Endodermal cell (in vitro differentiated cells): ENCODE data around the gene TUBA4A. TPM values are rescaled to one million over a fixed set of nuclear protein-coding genes. Genes with fewer than 3 reads are reported as not detected.

Experiments used
- DNase-seq: peaks from one replicate; pipeline ENCODE4 v3.0.0-alpha.2; 2017
- H3K27ac ChIP-seq: 2 replicates; pipeline ENCODE4 v1.5.1; 2013; ENCODE audit warnings: mild to moderate bottlenecking, low read depth, low read length, moderate library complexity
- H3K27me3 ChIP-seq: 2 replicates; pipeline ENCODE4 v1.6.1; 2013; ENCODE audit warnings: mild to moderate bottlenecking, low read length, moderate library complexity; ENCODE audit not compliant: insufficient read depth, control insufficient read depth, poor library complexity, severe bottlenecking
- H3K36me3 ChIP-seq: 2 replicates; pipeline ENCODE4 v1.7.0; 2013; ENCODE audit warnings: mild to moderate bottlenecking, low read length, moderate library complexity; ENCODE audit not compliant: control insufficient read depth, insufficient read depth
- H3K4me1 ChIP-seq: one replicate; pipeline ENCODE4 v1.7.0; 2013; ENCODE audit warnings: low read length; ENCODE audit not compliant: control insufficient read depth, insufficient read depth
- H3K4me3 ChIP-seq: 2 replicates; pipeline ENCODE4 v1.5.1; 2013; ENCODE audit warnings: mild to moderate bottlenecking, low read length, moderate library complexity
- H3K9ac ChIP-seq: 2 replicates; pipeline ENCODE4 v1.6.1; 2013; ENCODE audit warnings: mild to moderate bottlenecking, low read length, moderate library complexity; ENCODE audit not compliant: poor library complexity, severe bottlenecking; ENCODE audit errors: extremely low read depth
- H3K9me3 ChIP-seq: 2 replicates; pipeline ENCODE4 v1.6.1; 2013; ENCODE audit warnings: mild to moderate bottlenecking, low read length, moderate library complexity; ENCODE audit not compliant: control insufficient read depth
- H3K27ac Mint-ChIP-seq: 2 replicates; pipeline ENCODE4 v1.8.0; 2020; ENCODE audit warnings: mixed read lengths
- H3K27me3 Mint-ChIP-seq: 2 replicates; pipeline ENCODE4 v1.8.0; 2021; ENCODE audit warnings: mild to moderate bottlenecking, mixed read lengths; ENCODE audit not compliant: insufficient read depth
- H3K36me3 Mint-ChIP-seq: 2 replicates; pipeline ENCODE4 v1.8.0; 2020; ENCODE audit warnings: low read depth, mixed read lengths
- H3K4me1 Mint-ChIP-seq: 2 replicates; pipeline ENCODE4 v1.8.0; 2020; ENCODE audit warnings: mixed read lengths
- H3K4me3 Mint-ChIP-seq: 2 replicates; pipeline ENCODE4 v1.8.0; 2020; ENCODE audit warnings: mild to moderate bottlenecking, moderate library complexity, mixed read lengths
- H3K9me3 Mint-ChIP-seq: 2 replicates; pipeline ENCODE4 v1.8.0; 2020; ENCODE audit warnings: mild to moderate bottlenecking, mixed read lengths
- WGBS, 2 experiments: methylation state at CpG; one replicate each; pipeline versions ENCODE4 v1.1.5 to v1.1.7; 2013; ENCODE audit warnings: missing lambda C conversion rate in 2 of 2, mixed read lengths in 1 of 2; ENCODE audit not compliant: insufficient coverage in 1 of 2, insufficient read length in 1 of 2; 5-methylcytosine and 5-hydroxymethylcytosine counted together
- total RNA-seq, 2 donors: library from RNA; stranded (reverse); fragmentation: NEBNext Ultra II Directional in 1 of 2; extraction: Animal tissue kit (Norgen Biotek cat#: 25700) in 1 of 2; gene quantifications; 2 replicates in 1 of 2; 3 replicates in 1 of 2; pipeline ENCODE4 v1.2.1, GENCODE V29; 2021
- TF ChIP-seq, protein P1 (sequence below): fragments of 200-600 bp; sonication (generic); conservative IDR thresholded peaks from 2 replicates; pipeline ENCODE4 v1.5.0; 2021; ENCODE audit warnings: antibody characterized with exemption, mild to moderate bottlenecking

TUBA4A gene
- total RNA-seq, 2 donors from 2014 or later = 4.0 to 9.5 TPM

DNA sequence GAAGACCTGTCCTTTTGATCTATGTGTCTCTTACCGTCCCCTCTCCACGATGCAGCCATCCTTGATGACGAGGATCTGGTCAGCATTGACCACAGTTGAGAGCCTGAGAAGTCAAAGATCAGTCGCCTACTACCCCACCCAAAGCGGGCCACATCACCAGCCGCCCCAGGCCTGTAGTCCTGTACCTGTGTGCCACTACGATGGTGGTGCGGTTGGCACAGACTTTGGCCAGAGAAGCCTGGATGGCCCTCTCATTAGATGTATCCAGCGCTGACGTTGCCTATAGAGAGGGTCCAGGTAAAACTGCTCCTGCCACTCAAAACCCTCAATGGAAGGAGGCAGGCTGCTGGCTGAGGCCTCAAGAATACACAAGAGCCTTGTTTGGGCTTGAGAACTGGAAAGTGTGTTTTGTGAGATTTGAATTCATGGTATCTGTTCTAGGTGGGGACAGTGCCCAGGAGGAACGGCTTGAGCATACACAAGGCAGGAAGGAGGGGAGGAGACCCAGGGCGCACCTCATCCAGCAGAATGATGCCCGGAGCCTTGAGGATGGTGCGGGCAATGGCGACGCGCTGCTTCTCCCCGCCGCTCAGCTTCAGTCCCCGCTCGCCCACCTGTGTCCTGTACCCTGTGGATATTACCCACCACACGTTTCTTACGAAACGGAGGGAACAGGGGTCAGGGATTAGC, 43.4 kb downstream of the TUBA4A start:
- Mint-ChIP-seq H3K4me1 (peaks cover 6% of the 10 kb centered on the region), H3K4me3 (no peak overlapping the region), H3K36me3 (peaks cover 50% of the 10 kb centered on the region), H3K27me3 (no peaks in the 10 kb centered on the region), H3K9me3 (no peaks in the 10 kb centered on the region), H3K27ac (peak overlapping the region; percentile 36)
- Histone ChIP-seq H3K9ac (no peak overlapping the region), H3K27me3 (no peaks in the 10 kb centered on the region), H3K4me1 (no peaks in the 10 kb centered on the region), H3K27ac (no peak overlapping the region), H3K9me3 (no peaks in the 10 kb centered on the region), H3K36me3 (peaks cover 62% of the 10 kb centered on the region), H3K4me3 (no peak overlapping the region)
- TF ChIP-seq, protein P1, sequence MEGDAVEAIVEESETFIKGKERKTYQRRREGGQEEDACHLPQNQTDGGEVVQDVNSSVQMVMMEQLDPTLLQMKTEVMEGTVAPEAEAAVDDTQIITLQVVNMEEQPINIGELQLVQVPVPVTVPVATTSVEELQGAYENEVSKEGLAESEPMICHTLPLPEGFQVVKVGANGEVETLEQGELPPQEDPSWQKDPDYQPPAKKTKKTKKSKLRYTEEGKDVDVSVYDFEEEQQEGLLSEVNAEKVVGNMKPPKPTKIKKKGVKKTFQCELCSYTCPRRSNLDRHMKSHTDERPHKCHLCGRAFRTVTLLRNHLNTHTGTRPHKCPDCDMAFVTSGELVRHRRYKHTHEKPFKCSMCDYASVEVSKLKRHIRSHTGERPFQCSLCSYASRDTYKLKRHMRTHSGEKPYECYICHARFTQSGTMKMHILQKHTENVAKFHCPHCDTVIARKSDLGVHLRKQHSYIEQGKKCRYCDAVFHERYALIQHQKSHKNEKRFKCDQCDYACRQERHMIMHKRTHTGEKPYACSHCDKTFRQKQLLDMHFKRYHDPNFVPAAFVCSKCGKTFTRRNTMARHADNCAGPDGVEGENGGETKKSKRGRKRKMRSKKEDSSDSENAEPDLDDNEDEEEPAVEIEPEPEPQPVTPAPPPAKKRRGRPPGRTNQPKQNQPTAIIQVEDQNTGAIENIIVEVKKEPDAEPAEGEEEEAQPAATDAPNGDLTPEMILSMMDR = no peak
- no peak for DNase-seq
- WGBS, 2 experiments = 93 to 96% methylated on average over 23 to 24 of the region's 24 CpGs

DNA sequence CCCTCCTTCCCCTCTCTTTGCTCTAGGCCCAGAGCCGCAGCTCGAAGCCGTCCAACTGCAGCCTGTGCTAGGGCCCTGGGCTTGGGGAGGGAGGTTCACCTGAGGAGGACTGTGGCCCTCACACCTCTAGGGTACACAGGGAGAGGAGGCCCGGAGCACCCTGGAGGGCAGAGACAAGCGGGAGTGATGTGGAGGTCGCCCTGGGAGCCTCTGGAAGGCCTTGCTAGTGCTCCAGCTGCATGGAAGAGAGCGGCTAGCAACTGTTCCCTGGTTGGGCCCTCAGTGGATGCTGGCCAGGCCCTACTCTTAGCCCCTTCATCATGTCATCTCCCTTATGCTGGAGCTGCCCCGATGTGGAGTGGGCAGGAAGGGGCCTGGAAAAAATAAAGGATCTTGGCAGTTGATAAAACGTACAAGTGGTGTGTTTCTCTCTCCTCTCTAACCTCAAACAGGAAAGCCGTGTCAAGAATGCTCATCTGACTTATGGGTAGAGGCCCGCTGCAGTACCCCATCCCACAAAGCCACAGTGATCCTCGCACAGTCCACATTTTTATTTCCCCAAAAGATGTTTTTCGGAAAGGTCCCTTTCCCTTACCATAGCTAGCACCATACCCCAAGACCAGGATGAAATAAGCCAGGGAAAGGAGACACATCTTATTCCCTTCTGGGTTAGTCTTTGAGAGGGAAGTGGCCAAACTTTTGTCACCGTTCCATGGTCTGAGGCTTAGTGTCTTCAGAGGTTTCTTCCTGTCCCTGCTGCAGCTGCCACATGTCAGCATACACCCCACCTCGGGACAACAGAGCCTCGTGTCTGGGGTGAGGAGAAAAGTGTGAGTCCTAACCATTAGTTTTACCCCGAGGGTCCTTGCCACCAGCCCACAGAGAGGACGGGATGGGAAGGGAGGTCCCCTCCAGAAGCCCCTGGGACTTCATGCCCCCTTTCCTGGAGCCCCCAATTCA, 44.2 kb downstream of the TUBA4A start:
- H3K27me3 ChIP-seq = no peaks in the 10 kb centered on the region
- Mint-ChIP-seq H3K4me1 (peaks cover 6% of the 10 kb centered on the region), H3K27ac (no peak overlapping the region), H3K4me3 (no peak overlapping the region), H3K36me3 (peaks cover 44% of the 10 kb centered on the region), H3K27me3 (peaks cover 2% of the 10 kb centered on the region), H3K9me3 (peaks cover 1% of the 10 kb centered on the region)
- no peaks in the 10 kb centered on the region for H3K9me3 ChIP-seq
- TF ChIP-seq, protein P1 = no peak
- H3K27ac ChIP-seq = no peak overlapping the region
- H3K9ac ChIP-seq = no peak overlapping the region
- H3K36me3 ChIP-seq = peaks cover 54% of the 10 kb centered on the region
- WGBS, 2 experiments = 92 to 95% methylated on average over 11 to 18 of the region's 18 CpGs
- no peaks in the 10 kb centered on the region for H3K4me1 ChIP-seq
- H3K4me3 ChIP-seq = no peak overlapping the region
- no peak for DNase-seq

DNA sequence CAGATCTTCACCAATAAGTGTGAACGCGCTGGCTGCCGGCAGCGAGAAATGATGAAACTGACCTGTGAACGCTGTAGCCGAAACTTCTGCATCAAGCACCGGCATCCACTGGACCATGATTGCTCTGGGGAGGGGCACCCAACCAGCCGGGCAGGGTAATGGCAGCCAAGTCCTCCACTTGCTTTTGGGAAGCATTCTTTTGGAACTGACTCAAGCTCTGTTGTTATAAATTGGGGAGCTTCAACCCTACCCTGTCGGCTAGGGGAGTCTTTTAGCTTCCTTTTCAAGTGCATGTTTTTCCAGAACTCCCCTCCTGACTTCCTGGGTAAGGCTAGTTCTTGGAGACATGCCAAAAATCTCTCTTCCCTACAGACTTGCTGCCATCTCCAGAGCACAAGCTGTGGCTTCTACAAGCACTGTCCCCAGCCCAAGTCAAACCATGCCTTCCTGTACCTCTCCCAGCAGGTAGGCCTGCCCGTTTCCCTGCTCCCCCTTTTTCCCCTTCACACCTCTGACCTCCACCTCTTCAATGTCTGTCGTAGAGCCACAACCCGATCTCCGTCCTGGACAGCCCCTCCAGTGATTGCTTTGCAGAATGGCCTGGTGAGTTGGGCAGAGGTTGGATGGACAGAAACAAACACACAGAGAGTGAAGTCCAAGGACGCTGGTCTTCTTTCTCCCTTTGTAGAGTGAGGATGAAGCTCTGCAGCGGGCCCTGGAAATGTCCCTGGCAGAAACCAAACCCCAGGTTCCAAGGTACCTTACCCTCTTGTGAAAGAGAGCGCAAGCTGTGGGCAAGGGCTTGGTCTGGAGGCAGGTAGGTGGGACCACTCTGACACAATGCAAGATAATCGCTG, 45.6 kb downstream of the TUBA4A start:
- peaks cover 8% of the 10 kb centered on the region for H3K27me3 Mint-ChIP-seq
- H3K4me3 Mint-ChIP-seq = peak overlapping the region; percentile 68
- peaks cover 6% of the 10 kb centered on the region for H3K4me1 Mint-ChIP-seq
- peaks cover 33% of the 10 kb centered on the region for H3K36me3 Mint-ChIP-seq
- no peak overlapping the region for H3K27ac Mint-ChIP-seq
- no peaks in the 10 kb centered on the region for H3K4me1 ChIP-seq
- peak overlapping the region; percentile 77 for H3K4me3 ChIP-seq
- no peaks in the 10 kb centered on the region for H3K27me3 ChIP-seq
- WGBS, 2 experiments = 94 to 97% methylated on average over 10 to 17 of the region's 17 CpGs
- H3K36me3 ChIP-seq = peaks cover 40% of the 10 kb centered on the region
- H3K9me3 ChIP-seq = no peaks in the 10 kb centered on the region
- no peak overlapping the region for H3K9ac ChIP-seq
- DNase-seq = no peak
- TF ChIP-seq, protein P1 = no peak
- H3K27ac ChIP-seq = no peak overlapping the region
- peaks cover 4% of the 10 kb centered on the region for H3K9me3 Mint-ChIP-seq
